Suppressor macrophage treated with lipopolysaccharide for 4 hours (primary cell): ENCODE data around the gene IL24.
"Not testable (repeated sequence)": the region's sequence is repeated elsewhere in the genome, so short reads cannot be mapped to it uniquely, and the experiment has no call there.

Experiments used
- DNase-seq: peaks from one replicate; pipeline ENCODE4 v3.0.0-alpha.2; 2020

IL24 gene

GRCh38 chr1:206905295-206906164, 8.3 kb downstream of the IL24 start:
- no peak for DNase-seq

- no peak for DNase-seq
Measured at GRCh38 chr1:206907304-206907991, 10.2 kb downstream of the IL24 start.

DNA sequence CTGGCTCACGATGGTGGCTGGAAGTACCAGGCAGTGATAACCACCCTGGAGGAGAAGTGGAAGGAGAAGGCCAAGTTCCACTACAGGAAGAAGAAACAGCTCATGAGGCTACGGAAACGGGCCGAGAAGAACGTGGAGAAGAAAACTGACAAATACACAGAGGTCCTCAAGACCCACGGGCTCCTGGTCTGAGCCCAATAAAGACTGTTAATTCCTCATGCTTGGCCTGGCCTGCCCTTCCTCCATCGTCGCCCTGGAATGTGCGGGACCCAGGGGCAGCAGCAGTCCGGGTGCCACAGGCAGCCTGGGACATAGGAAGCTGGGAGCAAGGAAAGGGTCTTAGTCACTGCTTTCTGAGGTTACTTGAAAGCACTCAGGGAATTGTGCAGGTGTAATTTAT, 10.8 kb downstream of the IL24 start:
- no peak for DNase-seq

- DNase-seq, result no peak
Measured at GRCh38 chr1:206909161-206909882, 12.1 kb downstream of the IL24 start.

DNA sequence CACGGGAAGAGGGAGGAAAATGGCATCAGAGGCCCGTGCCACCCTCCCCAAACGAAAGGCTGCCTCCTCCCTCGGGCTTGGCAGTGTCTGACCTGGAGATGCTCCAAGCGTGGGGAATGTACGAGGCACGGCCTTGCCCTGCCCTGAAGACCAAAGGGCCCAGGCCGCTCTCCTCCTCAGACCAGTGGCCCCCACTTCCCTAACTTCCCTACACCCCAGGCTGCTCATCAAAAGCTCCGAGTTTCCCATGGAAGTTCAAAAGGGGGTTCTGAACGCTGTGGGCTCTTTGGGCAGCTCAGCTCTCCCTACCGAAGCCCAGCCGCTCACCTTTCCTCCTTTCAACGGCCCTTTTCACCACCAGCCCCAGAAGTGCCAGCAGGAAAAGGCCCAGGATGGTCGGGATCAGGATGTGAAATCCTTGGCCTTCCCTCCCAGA, 12.7 kb downstream of the IL24 start:
- DNase-seq, result no peak

DNA sequence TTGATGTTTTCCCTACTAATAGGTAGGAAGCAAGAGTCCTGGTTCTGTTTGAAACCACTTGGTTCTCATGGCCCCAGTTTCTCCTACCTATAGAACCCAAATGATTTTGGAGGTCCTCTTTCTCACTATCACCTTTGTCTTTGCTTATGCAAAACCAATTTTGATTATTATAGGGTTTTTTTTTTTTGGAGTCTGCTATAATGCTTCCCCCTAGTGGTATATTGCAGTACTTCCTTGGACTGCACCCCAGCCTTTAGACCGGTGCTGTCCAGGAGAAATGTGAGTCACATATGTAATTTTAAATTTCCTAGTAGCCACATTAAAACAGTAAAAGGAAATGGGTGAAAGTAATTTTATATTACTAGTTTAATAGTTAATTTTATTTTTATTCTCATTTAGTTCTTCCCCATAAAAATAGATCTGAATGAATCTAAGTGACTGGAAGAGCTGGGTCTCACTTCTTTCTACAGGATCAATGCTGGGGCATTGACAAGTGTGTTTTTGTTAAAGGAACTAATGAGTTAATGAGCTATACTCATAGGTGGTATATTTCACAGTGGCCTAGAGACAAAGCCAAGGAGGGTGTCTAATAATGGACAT, 13.9 kb downstream of the IL24 start:
- DNase-seq, result peak; percentile 71

- DNase-seq, result peak; percentile 92
Measured at GRCh38 chr1:206912445-206913095, 15.3 kb downstream of the IL24 start.

GRCh38 chr1:206913766-206914537, 16.7 kb downstream of the IL24 start:
- DNase-seq, result no peak

GRCh38 chr1:206915030-206915735, 17.9 kb downstream of the IL24 start:
- no peak for DNase-seq

GRCh38 chr1:206916000-206916709, 18.9 kb downstream of the IL24 start:
- DNase-seq, result no peak

- no peak for DNase-seq
Measured at GRCh38 chr1:206918076-206918475, 20.8 kb downstream of the IL24 start.

GRCh38 chr1:206921772-206922265, 24.6 kb downstream of the IL24 start, which contains the start of gene FCMR:
TSS of gene FCMR (minus strand) at chr1:206921941. CDS start at chr1:206921854, 87 bp downstream.
- DNase-seq, result peak; percentile 83

DNA sequence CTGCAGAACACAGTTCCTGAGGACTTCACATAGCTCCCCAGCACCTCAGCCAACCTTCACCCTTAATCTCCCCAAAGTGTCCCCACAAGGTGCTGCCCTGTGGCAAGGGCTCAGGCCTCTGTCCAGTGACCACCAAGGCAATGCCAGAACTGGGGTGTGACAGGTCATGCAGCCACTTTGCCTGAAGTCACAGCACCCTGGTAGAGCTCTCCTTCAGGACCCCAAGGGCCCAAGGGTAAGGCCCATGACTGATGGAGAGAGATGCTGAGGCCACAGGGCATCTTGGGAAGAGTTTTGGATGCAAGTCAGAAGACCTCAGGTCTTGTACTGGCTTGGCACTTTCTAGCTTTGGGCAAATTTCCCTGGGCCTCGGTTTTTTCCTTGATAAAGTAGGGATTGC, 25.3 kb downstream of the IL24 start:
- DNase-seq, result no peak

- DNase-seq, result no peak
Measured at GRCh38 chr1:206923009-206923960, 26.0 kb downstream of the IL24 start.

DNA sequence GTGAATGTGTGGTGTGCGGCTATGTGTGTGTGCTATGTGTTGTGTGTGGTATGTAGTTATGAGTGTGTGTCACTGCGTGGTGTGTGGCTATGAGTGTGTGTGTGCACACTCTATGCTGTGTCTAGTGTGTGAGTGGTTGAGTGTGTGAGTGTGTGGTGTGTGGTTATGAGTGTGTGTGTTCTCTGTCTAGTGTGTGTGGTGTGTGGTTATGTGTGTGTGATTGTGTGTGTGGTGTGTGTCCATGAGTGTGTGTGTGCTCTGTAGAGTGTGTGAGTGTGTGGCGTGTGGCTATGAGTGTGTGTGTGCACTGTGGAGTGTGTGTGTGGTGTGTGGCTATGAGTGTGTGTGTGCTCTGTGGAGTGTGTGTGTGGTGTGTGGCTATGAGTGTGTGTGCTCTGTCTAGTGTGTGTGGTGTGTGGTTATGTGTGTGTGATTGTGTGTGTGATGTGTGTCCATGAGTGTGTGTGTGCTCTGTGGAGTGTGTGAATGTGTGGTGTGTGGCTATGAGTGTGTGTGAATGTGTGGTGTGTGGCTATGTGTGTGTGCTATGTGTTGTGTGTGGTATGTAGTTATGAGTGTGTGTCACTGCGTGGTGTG, 26.8 kb downstream of the IL24 start:
- DNase-seq, result not testable (repeated sequence)

- no peak for DNase-seq
Measured at GRCh38 chr1:206924592-206925105, 27.4 kb downstream of the IL24 start.

- DNase-seq, result peak; percentile 90
Measured at GRCh38 chr1:206925106-206925736, 28.0 kb downstream of the IL24 start.

- DNase-seq, result no peak
Measured at GRCh38 chr1:206926286-206926685, 29.0 kb downstream of the IL24 start.
